ENCODE data around the gene PTPRJ. TPM values are rescaled to one million over a fixed set of nuclear protein-coding genes. Genes with fewer than 3 reads are reported as not detected.
A peak's percentile ranks its signal among the peaks of the same experiment; 100 is the strongest.

The PTPRJ gene
- total and polyA plus RNA-seq, 9 of the 15 experiments (the other 6 are each of a cell fraction or from before 2014, with no cell fraction given), result 0.56 to 10.7 (median 4.8) TPM

DNA sequence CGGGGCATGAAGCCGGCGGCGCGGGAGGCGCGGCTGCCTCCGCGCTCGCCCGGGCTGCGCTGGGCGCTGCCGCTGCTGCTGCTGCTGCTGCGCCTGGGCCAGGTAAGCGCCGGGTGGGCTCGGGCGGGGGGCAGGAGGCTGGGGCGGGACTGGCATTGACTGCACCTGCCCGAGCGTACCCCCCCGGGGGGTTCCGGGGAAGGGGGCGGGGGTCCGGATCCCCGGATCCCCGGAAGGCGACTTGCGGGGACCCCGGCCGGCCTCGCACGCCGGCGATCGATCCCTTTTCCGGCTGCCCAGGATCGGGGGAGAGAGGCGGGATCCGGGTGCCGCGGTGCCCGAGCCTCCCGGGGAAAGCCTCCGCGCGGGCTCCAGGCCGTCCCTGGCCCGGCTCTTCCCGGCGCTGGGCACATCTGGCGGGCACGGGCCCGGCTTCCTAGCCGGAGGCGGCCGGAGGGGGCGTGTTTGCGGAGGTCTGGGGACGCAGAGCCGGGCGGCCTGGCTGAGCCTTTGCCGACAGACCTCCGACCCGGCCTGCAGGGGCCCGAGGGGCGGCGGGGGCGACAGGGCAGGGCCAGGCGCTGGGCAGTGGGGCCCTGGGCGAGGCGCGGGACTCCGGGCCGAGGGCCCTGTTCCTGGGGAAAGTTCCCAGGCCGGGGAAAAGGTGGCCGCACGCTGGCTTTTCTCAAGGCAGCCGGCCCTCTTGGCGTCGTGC lies 705 bp downstream of the PTPRJ start (continued):
- TF ChIP-seq, protein P1, sequence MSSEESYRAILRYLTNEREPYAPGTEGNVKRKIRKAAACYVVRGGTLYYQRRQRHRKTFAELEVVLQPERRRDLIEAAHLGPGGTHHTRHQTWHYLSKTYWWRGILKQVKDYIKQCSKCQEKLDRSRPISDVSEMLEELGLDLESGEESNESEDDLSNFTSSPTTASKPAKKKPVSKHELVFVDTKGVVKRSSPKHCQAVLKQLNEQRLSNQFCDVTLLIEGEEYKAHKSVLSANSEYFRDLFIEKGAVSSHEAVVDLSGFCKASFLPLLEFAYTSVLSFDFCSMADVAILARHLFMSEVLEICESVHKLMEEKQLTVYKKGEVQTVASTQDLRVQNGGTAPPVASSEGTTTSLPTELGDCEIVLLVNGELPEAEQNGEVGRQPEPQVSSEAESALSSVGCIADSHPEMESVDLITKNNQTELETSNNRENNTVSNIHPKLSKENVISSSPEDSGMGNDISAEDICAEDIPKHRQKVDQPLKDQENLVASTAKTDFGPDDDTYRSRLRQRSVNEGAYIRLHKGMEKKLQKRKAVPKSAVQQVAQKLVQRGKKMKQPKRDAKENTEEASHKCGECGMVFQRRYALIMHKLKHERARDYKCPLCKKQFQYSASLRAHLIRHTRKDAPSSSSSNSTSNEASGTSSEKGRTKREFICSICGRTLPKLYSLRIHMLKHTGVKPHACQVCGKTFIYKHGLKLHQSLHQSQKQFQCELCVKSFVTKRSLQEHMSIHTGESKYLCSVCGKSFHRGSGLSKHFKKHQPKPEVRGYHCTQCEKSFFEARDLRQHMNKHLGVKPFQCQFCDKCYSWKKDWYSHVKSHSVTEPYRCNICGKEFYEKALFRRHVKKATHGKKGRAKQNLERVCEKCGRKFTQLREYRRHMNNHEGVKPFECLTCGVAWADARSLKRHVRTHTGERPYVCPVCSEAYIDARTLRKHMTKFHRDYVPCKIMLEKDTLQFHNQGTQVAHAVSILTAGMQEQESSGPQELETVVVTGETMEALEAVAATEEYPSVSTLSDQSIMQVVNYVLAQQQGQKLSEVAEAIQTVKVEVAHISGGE (CRISPR knock-in tag; IDR thresholded peaks at IDR 0.05), result 0 out of 6 replicates have a peak, but pooled peaks of 1 of the 3 experiments have one; percentile 27
- TF ChIP-seq HDAC1 (IDR thresholded peaks at IDR 0.05) (no peak), CREB1 (IDR thresholded peaks at IDR 0.05) (no peak), CREB1 (CRISPR knock-in tag; IDR thresholded peaks at IDR 0.05) (0 out of 2 replicates have a peak, but pooled peaks have one; percentile 16)

All from K562 (cell line).